ENCODE data around the gene TRIM31. TPM values are rescaled to one million over a fixed set of nuclear protein-coding genes. Genes with fewer than 3 reads are reported as not detected.

The TRIM31 gene
- total RNA-seq, 2 experiments from 2014 or later = not detected

GRCh38 chr6:30102970-30103871, 9.7 kb downstream of the TRIM31 start:
- no peak overlapping the region for H3K4me3 ChIP-seq (ENCODE audit: low read depth, low read length, poor library complexity, severe bottlenecking)
- H3K27ac ChIP-seq (ENCODE audit: low read depth, low read length, poor library complexity, severe bottlenecking) = no peak overlapping the region
- H4K20me1 ChIP-seq (ENCODE audit: insufficient read depth, low read length) = no peaks in the 10 kb centered on the region
- H3K36me3 ChIP-seq (ENCODE audit: insufficient read depth, low read length) = no peaks in the 10 kb centered on the region
- H3K9me3 ChIP-seq (ENCODE audit: low read length) = no peaks in the 10 kb centered on the region
- ChIA-PET POLR2A (interaction anchor here (0.9 kb wide), 1 partner anchor 29 kb away, joined by 3 read pairs; no protein-coding TSS in a partner anchor), CTCF (ENCODE audit: unreplicated experiment) (interaction anchor here (0.9 to 1.3 kb wide), 2 partner anchors 29 to 128 kb away, joined by 3 to 4 read pairs; no protein-coding TSS in a partner anchor)
- H2AFZ ChIP-seq (ENCODE audit: low read length) = peak overlapping the region; percentile 33; the same call in 1 of the 2 replicates
- H3K9me2 ChIP-seq (ENCODE audit: insufficient read depth, low read length) = no peaks in the 10 kb centered on the region
- peaks cover 16% of the 10 kb centered on the region for H3K4me1 ChIP-seq (ENCODE audit: insufficient read depth, low read length, poor library complexity, severe bottlenecking)
- peak; percentile 81 for DNase-seq (ENCODE audit: low spot score)
- H3K4me2 ChIP-seq (ENCODE audit: low read length) = peak overlapping the region; percentile 60; the same call in 1 of the 2 replicates
- intact Hi-C loops (cut with micrococcal nuclease; ENCODE audit: unreplicated experiment) = loop anchor here (1.0 to 2.0 kb wide), 3 partner anchors 28 to 294 kb away; no protein-coding TSS in a partner anchor
- TF ChIP-seq CTCF (conservative IDR thresholded peaks at IDR 0.05; ENCODE audit: low read length) = peak; percentile 87
- TF ChIP-seq EZH2phosphoT487 (IDR thresholded peaks at IDR 0.05; ENCODE audit: borderline replicate concordance, low read depth, low read length) = no peak
- BruUV-seq (replicated peaks) = no TSS peak
- no peaks in the 10 kb centered on the region for H3K79me2 ChIP-seq (ENCODE audit: insufficient read depth, low read depth, low read length)

GRCh38 chr6:30102414-30102969, 10.4 kb downstream of the TRIM31 start:
- intact Hi-C loops (cut with micrococcal nuclease; ENCODE audit: unreplicated experiment) = loop anchor here (2.0 kb wide), 1 partner anchor 68 kb away; no protein-coding TSS in a partner anchor
- Histone ChIP-seq H3K9me2 (ENCODE audit: insufficient read depth, low read length) (no peaks in the 10 kb centered on the region), H3K9me3 (ENCODE audit: low read length) (no peaks in the 10 kb centered on the region), H4K20me1 (ENCODE audit: insufficient read depth, low read length) (no peaks in the 10 kb centered on the region), H3K4me3 (ENCODE audit: low read depth, low read length, poor library complexity, severe bottlenecking) (no peak overlapping the region), H3K36me3 (ENCODE audit: insufficient read depth, low read length) (no peaks in the 10 kb centered on the region), H3K4me1 (ENCODE audit: insufficient read depth, low read length, poor library complexity, severe bottlenecking) (peaks cover 16% of the 10 kb centered on the region), H2AFZ (ENCODE audit: low read length) (peak overlapping the region; percentile 33; the same call in 1 of the 2 replicates), H3K79me2 (ENCODE audit: insufficient read depth, low read depth, low read length) (no peaks in the 10 kb centered on the region), H3K27ac (ENCODE audit: low read depth, low read length, poor library complexity, severe bottlenecking) (no peak overlapping the region), H3K4me2 (ENCODE audit: low read length) (peak overlapping the region; percentile 60; the same call in 1 of the 2 replicates)
- no TSS peak for BruUV-seq (replicated peaks)
- no peak for TF ChIP-seq EZH2phosphoT487 (IDR thresholded peaks at IDR 0.05; ENCODE audit: borderline replicate concordance, low read depth, low read length)
- TF ChIP-seq CTCF (conservative IDR thresholded peaks at IDR 0.05; ENCODE audit: low read length) = no peak
- CTCF ChIA-PET (ENCODE audit: unreplicated experiment) = interaction anchor here (1.3 kb wide), 1 partner anchor 129 kb away, joined by 4 read pairs; no protein-coding TSS in a partner anchor
- DNase-seq (ENCODE audit: low spot score) = no peak
- POLR2A ChIA-PET = interaction anchor here (1.4 kb wide), 1 partner anchor 36 kb away, joined by 3 read pairs; the partner anchor contains the start of gene PPP1R11

Data from OCI-LY7 (cell line).